NCI-H82 (cell line): ENCODE measurements around the gene MMP17.

Experiments used
- DNase-seq: peaks from one replicate; lab custom pipeline; 2025; lab: John Stamatoyannopoulos, UW

Gene MMP17

GRCh38 chr12:131850856-131851559 lies 22.8 kb downstream of the MMP17 start:
- no peak for DNase-seq

GRCh38 chr12:131851741-131852550 lies 23.8 kb downstream of the MMP17 start:
- DNase-seq = no peak

- no peak for DNase-seq
Measured at GRCh38 chr12:131852551-131853299, 24.5 kb downstream of the MMP17 start.

GRCh38 chr12:131853832-131854797 lies 25.9 kb downstream of the MMP17 start:
- no peak for DNase-seq

- DNase-seq = peak; percentile 24
Measured at GRCh38 chr12:131854861-131855476, 26.8 kb downstream of the MMP17 start.

GRCh38 chr12:131855521-131856142 lies 27.4 kb downstream of the MMP17 start:
- no peak for DNase-seq

GRCh38 chr12:131856366-131857097 lies 28.3 kb downstream of the MMP17 start:
- DNase-seq = no peak

- no peak for DNase-seq
Measured at GRCh38 chr12:131857908-131858850, 30.0 kb downstream of the MMP17 start.

- peak; percentile 38 for DNase-seq
Measured at GRCh38 chr12:131860472-131861260, 32.5 kb downstream of the MMP17 start.

GRCh38 chr12:131861261-131862083 lies 33.3 kb downstream of the MMP17 start:
- DNase-seq = no peak

GRCh38 chr12:131862084-131862441 lies 33.9 kb downstream of the MMP17 start:
- DNase-seq = no peak

- DNase-seq = no peak
Measured at GRCh38 chr12:131862600-131862993, 34.4 kb downstream of the MMP17 start.

GRCh38 chr12:131862994-131863710 lies 35.0 kb downstream of the MMP17 start:
- DNase-seq = no peak

- peak; percentile 55 for DNase-seq
Measured at GRCh38 chr12:131863711-131864396, 35.7 kb downstream of the MMP17 start.

- no peak for DNase-seq
Measured at GRCh38 chr12:131864469-131864868, 36.3 kb downstream of the MMP17 start.
